ENCODE results near the gene PLD1.
"Not testable (repeated sequence)": the region's sequence is repeated elsewhere in the genome, so short reads cannot be mapped to it uniquely, and the experiment has no call there.

Gene PLD1

GRCh38 chr3:171770689-171771620, 39.3 kb downstream of the PLD1 start:
- no peak for DNase-seq

- DNase-seq = no peak
Observed at GRCh38 chr3:171769461-171769860, 40.8 kb downstream of the PLD1 start.

- no peak for DNase-seq
Observed at GRCh38 chr3:171768986-171769385, 41.3 kb downstream of the PLD1 start.

GRCh38 chr3:171768281-171768900, 41.9 kb downstream of the PLD1 start:
- no peak for DNase-seq

- DNase-seq = no peak
Observed at GRCh38 chr3:171765511-171765887, 44.8 kb downstream of the PLD1 start.

GRCh38 chr3:171763392-171763791, 46.9 kb downstream of the PLD1 start:
- DNase-seq = no peak

- no peak for DNase-seq
Observed at GRCh38 chr3:171760477-171760876, 49.8 kb downstream of the PLD1 start.

GRCh38 chr3:171758109-171758508, 52.2 kb downstream of the PLD1 start:
- no peak for DNase-seq

- no peak for DNase-seq
Observed at GRCh38 chr3:171757361-171758034, 52.8 kb downstream of the PLD1 start.

GRCh38 chr3:171755656-171756055, 54.6 kb downstream of the PLD1 start:
- DNase-seq = no peak

GRCh38 chr3:171755015-171755589, 55.2 kb downstream of the PLD1 start:
- DNase-seq = no peak

GRCh38 chr3:171753665-171754408, 56.4 kb downstream of the PLD1 start:
- DNase-seq = no peak

GRCh38 chr3:171753025-171753472, 57.2 kb downstream of the PLD1 start:
- no peak for DNase-seq

GRCh38 chr3:171752329-171752728, 58.0 kb downstream of the PLD1 start:
- no peak for DNase-seq

GRCh38 chr3:171749124-171749523, 61.2 kb downstream of the PLD1 start:
- no peak for DNase-seq

- DNase-seq = no peak
Observed at GRCh38 chr3:171748064-171748924, 62.0 kb downstream of the PLD1 start.

GRCh38 chr3:171747223-171747920, 62.9 kb downstream of the PLD1 start:
- no peak for DNase-seq

- DNase-seq = not testable (repeated sequence)
Observed at GRCh38 chr3:171746320-171747222, 63.7 kb downstream of the PLD1 start.

GRCh38 chr3:171745577-171746319, 64.5 kb downstream of the PLD1 start:
- DNase-seq = no peak
